IMR-90 (cell line): ENCODE data around the gene SEC16A. TPM values are rescaled to one million over a fixed set of nuclear protein-coding genes. Genes with fewer than 3 reads are reported as not detected.
A peak's percentile ranks its signal among the peaks of the same experiment; 100 is the strongest.

ENCODE experiments used
- ATAC-seq: fragments of 200-7000 bp; cut with Tn5 transposase; 2 replicates; pipeline ENCODE4 v1.9.1; 2020; ENCODE audit warnings: low read depth, mild to moderate bottlenecking, moderate library complexity
- BruUV-seq: library from RNA; stranded (reverse); fragments of 400-500 nt; replicated peaks from 2 replicates; lab custom pipeline; 2021; lab: Mats Ljungman, UMichigan
- CTCF ChIA-PET: fragments of 300-600 bp; formaldehyde crosslinking; extraction: SDS; loops from one replicate; lab custom pipeline; 2021; ENCODE audit warnings: antibody characterized with exemption; lab: Yijun Ruan, JAX
- POLR2A ChIA-PET: fragments of 300-600 bp; sonication (Branson Sonifier 250); formaldehyde crosslinking; loops from one replicate; lab custom pipeline; 2022; ENCODE audit warnings: antibody characterized with exemption; ENCODE audit not compliant: unreplicated experiment; lab: Charles Lee
- DNase-seq: peaks from one replicate; pipeline ENCODE4 v3.0.0; 2013
- H2AFZ ChIP-seq: replicated peaks from 2 replicates; pipeline ENCODE3; 2013; ENCODE audit warnings: low read length, mild to moderate bottlenecking; ENCODE audit not compliant: poor library complexity
- H2AK5ac ChIP-seq: 2 replicates; pipeline ENCODE4 v1.6.1; 2013; ENCODE audit warnings: low read depth, low read length, inconsistent platforms
- H2AK9ac ChIP-seq: replicated peaks from 2 replicates; pipeline ENCODE3; 2013; ENCODE audit warnings: mild to moderate bottlenecking, low read depth, low read length, moderate library complexity; ENCODE audit not compliant: poor library complexity
- H2BK120ac ChIP-seq: 2 replicates; pipeline ENCODE4 v1.6.1; 2013; ENCODE audit warnings: low read depth, low read length, inconsistent platforms
- H2BK15ac ChIP-seq: 3 replicates; pipeline ENCODE4 v1.6.1; 2013; ENCODE audit warnings: low read depth, low read length, inconsistent platforms
- H2BK20ac ChIP-seq: 2 replicates; pipeline ENCODE4 v1.6.1; 2013; ENCODE audit warnings: low read depth, mild to moderate bottlenecking, inconsistent platforms, low read length, moderate library complexity
- H2BK5ac ChIP-seq: 2 replicates; pipeline ENCODE4 v1.6.1; 2013; ENCODE audit warnings: mild to moderate bottlenecking, low read depth, low read length, inconsistent platforms; ENCODE audit not compliant: poor library complexity, severe bottlenecking
- H3K14ac ChIP-seq: replicated peaks from 2 replicates; pipeline ENCODE4 v1.6.1; 2013; ENCODE audit warnings: low read depth, low read length, inconsistent platforms
- H3K18ac ChIP-seq: 2 replicates; pipeline ENCODE4 v1.6.1; 2013; ENCODE audit warnings: low read depth, low read length, control low read depth
- H3K23ac ChIP-seq: 2 replicates; pipeline ENCODE4 v1.6.1; 2013; ENCODE audit warnings: low read depth, low read length, inconsistent platforms
- H3K27ac ChIP-seq: 2 replicates; pipeline ENCODE4 v1.5.1; 2013; ENCODE audit warnings: mild to moderate bottlenecking, control low read depth, low read length; ENCODE audit not compliant: insufficient read depth
- H3K27me3 ChIP-seq: 2 replicates; pipeline ENCODE4 v1.6.1; 2013; ENCODE audit warnings: low read length; ENCODE audit not compliant: control insufficient read depth, insufficient read depth
- H3K36me3 ChIP-seq: 2 replicates; pipeline ENCODE4 v1.6.1; 2013; ENCODE audit warnings: low read length, mixed read lengths; ENCODE audit not compliant: control insufficient read depth, insufficient read depth
- H3K4ac ChIP-seq: 2 replicates; pipeline ENCODE4 v1.6.1; 2013; ENCODE audit warnings: low read depth, low read length, inconsistent platforms
- H3K4me1 ChIP-seq: 2 replicates; pipeline ENCODE4 v1.6.1; 2013; ENCODE audit warnings: low read length, mixed read lengths; ENCODE audit not compliant: control insufficient read depth, insufficient read depth
- H3K4me2 ChIP-seq: 2 replicates; pipeline ENCODE4 v1.6.1; 2013; ENCODE audit warnings: low read depth, mild to moderate bottlenecking, control low read depth, low read length, moderate library complexity
- H3K4me3 ChIP-seq: 2 replicates; pipeline ENCODE4 v1.5.1; 2013; ENCODE audit warnings: low read depth, mild to moderate bottlenecking, control low read depth, low read length, moderate library complexity; ENCODE audit not compliant: insufficient read depth
- H3K56ac ChIP-seq: 2 replicates; pipeline ENCODE4 v1.6.1; 2013; ENCODE audit warnings: low read length, inconsistent platforms; ENCODE audit not compliant: insufficient read depth; ENCODE audit errors: extremely low read depth
- H3K79me1 ChIP-seq, 2 experiments: 2 replicates each; pipeline ENCODE4 v1.6.1; 2013; ENCODE audit warnings: low read length in 2 of 2, inconsistent platforms in 1 of 2, low read depth in 1 of 2
- H3K9ac ChIP-seq: 2 replicates; pipeline ENCODE4 v1.6.1; 2013; ENCODE audit warnings: low read depth, low read length, control low read depth
- H3K9me1 ChIP-seq: 2 replicates; pipeline ENCODE4 v1.6.1; 2013; ENCODE audit warnings: low read length, inconsistent platforms; ENCODE audit not compliant: insufficient read depth
- H3K9me3 ChIP-seq: 2 replicates; pipeline ENCODE4 v1.6.1; 2013; ENCODE audit warnings: low read length; ENCODE audit not compliant: control insufficient read depth, insufficient read depth
- H4K20me1 ChIP-seq: 2 replicates; pipeline ENCODE4 v1.6.1; 2013; ENCODE audit warnings: low read length, inconsistent platforms; ENCODE audit not compliant: insufficient read depth
- H4K5ac ChIP-seq: 2 replicates; pipeline ENCODE4 v1.6.1; 2013; ENCODE audit warnings: mild to moderate bottlenecking, low read depth, low read length, control low read depth
- H4K8ac ChIP-seq, 2 experiments: 2 replicates each; pipeline ENCODE4 v1.6.1; 2013; ENCODE audit warnings: low read depth in 2 of 2, low read length in 2 of 2, control low read depth in 1 of 2, inconsistent platforms in 1 of 2
- H4K91ac ChIP-seq: 2 replicates; pipeline ENCODE4 v1.6.1; 2013; ENCODE audit warnings: low read depth, low read length, inconsistent platforms; ENCODE audit not compliant: insufficient read depth
- CEBPB ChIP-seq: IDR thresholded peaks from 2 replicates; pipeline ENCODE4 v1.6.1; 2012; ENCODE audit warnings: low read depth, low read length, improper control_type of control experiment
- NFE2L2 ChIP-seq: fragments of 150-350 bp; IDR thresholded peaks from 2 replicates; pipeline ENCODE4 v1.6.1; 2016; ENCODE audit warnings: low read depth, mild to moderate bottlenecking, low read length
- POLR2A ChIP-seq: IDR thresholded peaks from 2 replicates; pipeline ENCODE4 v1.6.1; 2012; ENCODE audit warnings: mild to moderate bottlenecking, low read depth, low read length
- RAD21 ChIP-seq: IDR thresholded peaks from 2 replicates; pipeline ENCODE4 v1.6.1; 2012; ENCODE audit warnings: low read length, improper control_type of control experiment
- SMC3 ChIP-seq: fragments of 150-350 bp; IDR thresholded peaks from 2 replicates; pipeline ENCODE4 v1.6.1; 2016; ENCODE audit warnings: low read depth, mild to moderate bottlenecking, antibody characterized with exemption, low read length, moderate library complexity
- WGBS, 2 experiments: methylation state at CpG; one replicate each; pipeline versions ENCODE4 v1.1.5 to v1.1.7; 2013; ENCODE audit warnings: missing lambda C conversion rate in 2 of 2; ENCODE audit not compliant: insufficient read length in 1 of 2; ENCODE audit errors: extremely low coverage in 2 of 2; 5-methylcytosine and 5-hydroxymethylcytosine counted together
- dilution Hi-C: fragments of 300-500 bp; cut with HindIII; formaldehyde crosslinking; loops from one replicate; pipeline ENCODE4 v1.14.3; 2018; ENCODE audit warnings: low sequenced_read_pairs; ENCODE audit not compliant: unreplicated experiment
- in situ Hi-C: fragments of 300-500 bp; cut with MboI; formaldehyde crosslinking; loops from 3 replicates; pipeline ENCODE4 v1.14.3; 2019; ENCODE audit warnings: low sequenced_read_pairs, inconsistent platforms, mixed read lengths
- intact Hi-C: fragments of 100-400 bp; cut with micrococcal nuclease; formaldehyde crosslinking; loops from 2 replicates; pipeline ENCODE4 v1.10.0; 2022
- polyA plus RNA-seq, 3 experiments: library from polyadenylated mRNA; depleted of rRNA; stranded (reverse); fragments of >200 nt; gene quantifications; 2 replicates each; pipeline ENCODE4 v1.2.3, GENCODE V29; 2012; ENCODE audit warnings: low replicate concordance in 1 of 3
- total RNA-seq: library from RNA; depleted of rRNA; stranded (reverse); fragments of >200 nt; gene quantifications from 2 replicates; pipeline ENCODE4 v1.2.3, GENCODE V29; 2012

Gene SEC16A
- total and polyA plus RNA-seq, 2 of the 4 experiments (the other 2 are of a cell fraction) = 12.2 to 48.1 TPM

DNA sequence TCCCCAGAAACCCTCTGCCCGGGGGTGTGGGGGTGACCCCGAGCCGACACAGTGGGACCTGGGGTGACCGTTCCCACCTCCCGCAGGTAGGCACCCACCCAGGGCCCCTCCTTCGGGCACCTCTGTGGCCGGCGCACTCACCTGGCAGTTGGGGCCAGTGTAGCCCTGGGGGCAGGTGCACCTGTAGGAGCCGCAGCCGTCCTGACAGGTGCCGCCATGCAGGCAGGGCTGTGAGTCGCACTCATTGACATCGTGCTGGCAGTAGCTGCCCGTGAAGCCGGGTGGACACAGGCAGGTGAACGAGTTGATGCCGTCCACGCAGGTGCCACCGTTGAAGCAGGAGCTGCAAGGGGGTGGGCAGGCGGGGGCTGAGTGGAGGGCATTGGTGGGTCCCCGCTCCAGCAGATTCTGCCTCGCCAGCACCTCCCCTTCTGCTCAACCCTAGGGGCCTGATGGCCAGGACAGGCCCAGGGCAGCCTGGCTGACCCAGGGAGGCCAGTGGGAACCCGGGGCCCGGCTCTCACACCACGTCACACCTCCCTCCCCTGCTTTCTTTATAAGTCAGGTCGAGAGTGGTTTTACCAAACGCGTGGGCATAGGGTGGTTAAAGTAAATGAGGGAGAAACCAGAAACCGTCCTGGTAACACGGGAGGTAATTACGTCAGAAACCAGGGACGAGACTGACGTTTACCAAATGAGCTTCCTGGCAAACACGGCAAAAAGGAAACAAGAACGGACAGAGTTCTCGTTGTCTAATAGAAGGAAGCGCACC is 26.1 kb upstream of the SEC16A start:
- H2BK5ac ChIP-seq = no peak overlapping the region
- no peak overlapping the region for H2BK120ac ChIP-seq
- H3K27ac ChIP-seq = no peak overlapping the region
- in situ Hi-C loops (no loop called here), dilution Hi-C loops (no loop called here), intact Hi-C loops (no loop called here)
- no peak overlapping the region for H2AFZ ChIP-seq
- H3K4me2 ChIP-seq = no peak overlapping the region
- H3K27me3 ChIP-seq = no peaks in the 10 kb centered on the region
- H3K4me3 ChIP-seq = no peak overlapping the region
- no peak for ATAC-seq
- ChIA-PET POLR2A (interaction anchor here (0.6 kb wide), 1 partner anchor 49 kb away, joined by 5 read pairs; no protein-coding TSS in a partner anchor), CTCF (no interaction called here)
- no peak overlapping the region for H4K8ac ChIP-seq
- BruUV-seq = no TSS peak
- no peak overlapping the region for H3K9ac ChIP-seq
- H3K23ac ChIP-seq = no peak overlapping the region
- H3K79me1 ChIP-seq = no peaks in the 10 kb centered on the region
- H3K9me3 ChIP-seq = no peaks in the 10 kb centered on the region
- H2BK20ac ChIP-seq = no peak overlapping the region
- H3K56ac ChIP-seq = no peak overlapping the region
- no peak overlapping the region for H4K91ac ChIP-seq
- DNase-seq = no peak
- H2BK15ac ChIP-seq = no peak overlapping the region
- peaks cover 72% of the 10 kb centered on the region for H3K36me3 ChIP-seq
- no peak overlapping the region for H3K18ac ChIP-seq
- no peak overlapping the region for H3K4ac ChIP-seq
- no peaks in the 10 kb centered on the region for H3K9me1 ChIP-seq
- no peak overlapping the region for H2AK5ac ChIP-seq
- H4K20me1 ChIP-seq = no peaks in the 10 kb centered on the region
- TF ChIP-seq CEBPB (no peak), RAD21 (no peak), SMC3 (no peak), POLR2A (no peak), NFE2L2 (no peak)
- no peak overlapping the region for H3K14ac ChIP-seq
- WGBS, 2 experiments = 93% methylated on average over 25 of the region's 37 CpGs; no CpG with 5 or more reads in 1 of the 2 experiments
- H3K4me1 ChIP-seq = no peaks in the 10 kb centered on the region
- no peak overlapping the region for H4K5ac ChIP-seq
- H2AK9ac ChIP-seq = peak overlapping the region; percentile 42
